K562 (cell line): ENCODE measurements around the gene ARMCX2. TPM values are rescaled to one million over a fixed set of nuclear protein-coding genes. Genes with fewer than 3 reads are reported as not detected.

Experiments used
- polyA plus RNA-seq, 8 experiments: library from polyadenylated mRNA; depleted of rRNA in 4 of 8; stranded (reverse) in 5 of 8; unstranded in 3 of 8; fragments of >200 nt; fragmentation: Nextera tagmentation in 2 of 8; fragmentation: Illumina TruSeq in 1 of 8; extraction: Ambion mirVana in 2 of 8; extraction: Trizol in 1 of 8; gene quantifications; 2 replicates each; pipeline versions ENCODE4 v1.2.1 to v1.2.3, GENCODE V29; 2011 to 2014; ENCODE audit warnings: inconsistent platforms in 1 of 8, missing spikeins in 1 of 8
- small RNA-seq: library from RNA; depleted of rRNA; stranded (forward); fragments of <200 nt; gene quantifications from one replicate; pipeline ENCODE3, GENCODE V24; 2014
- total RNA-seq, 7 experiments: library from RNA; depleted of rRNA in 6 of 7; stranded (reverse); fragments of >200 nt in 6 of 7; fragmentation: Illumina TruSeq in 2 of 7; extraction: Trizol in 2 of 7; gene quantifications; 2 replicates each; pipeline versions ENCODE4 v1.2.1 to v1.2.3, GENCODE V29; 2011 to 2021; ENCODE audit warnings: low replicate concordance in 1 of 7
- TF ChIP-seq, protein P1 (sequence below): sonication (generic); formaldehyde crosslinking; IDR thresholded peaks from 2 replicates; pipeline ENCODE4 v1.8.0; 2022; ENCODE audit warnings: missing genetic modification reagents, mild to moderate bottlenecking, borderline replicate concordance

ARMCX2 gene
- total and polyA plus RNA-seq, 9 of the 15 experiments (the other 6 are each of a cell fraction or from before 2014, with no cell fraction given) = 0.03 to 0.16 TPM; not detected in 7

DNA sequence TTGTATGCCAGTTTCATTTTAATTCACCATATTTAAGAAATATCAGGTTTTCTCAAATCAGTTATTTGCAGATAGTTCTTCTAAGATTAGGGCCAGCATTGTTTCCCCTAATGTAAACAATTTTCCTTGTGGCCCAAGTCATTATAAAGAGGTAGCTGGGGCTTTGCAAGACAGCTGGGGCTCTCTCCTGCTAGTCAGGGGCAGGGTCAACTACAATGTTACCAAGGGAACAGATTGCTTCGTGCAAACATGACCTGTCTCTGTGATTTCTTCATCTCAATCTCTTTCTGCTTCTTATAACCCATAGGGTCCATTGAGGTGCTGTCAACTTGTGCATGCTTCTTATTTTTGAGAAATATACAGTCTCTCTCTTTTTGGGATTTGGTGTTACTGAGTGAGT is 53.9 kb downstream of the ARMCX2 start (continued):
- TF ChIP-seq, protein P1, sequence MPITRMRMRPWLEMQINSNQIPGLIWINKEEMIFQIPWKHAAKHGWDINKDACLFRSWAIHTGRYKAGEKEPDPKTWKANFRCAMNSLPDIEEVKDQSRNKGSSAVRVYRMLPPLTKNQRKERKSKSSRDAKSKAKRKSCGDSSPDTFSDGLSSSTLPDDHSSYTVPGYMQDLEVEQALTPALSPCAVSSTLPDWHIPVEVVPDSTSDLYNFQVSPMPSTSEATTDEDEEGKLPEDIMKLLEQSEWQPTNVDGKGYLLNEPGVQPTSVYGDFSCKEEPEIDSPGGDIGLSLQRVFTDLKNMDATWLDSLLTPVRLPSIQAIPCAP (CRISPR knock-in tag) = no peak

Small RNA genes within 50 kb of the gene (small RNA-seq; reads per million reads assigned to genes)
- gene RNU6-30P = not detected
- gene RNU6-587P = not detected

Other genes with a start within 250 kb of the ARMCX2 start
- 0.04 TPM in 1 of 2 replicates, not detected in the other for gene ARMCX4, start 174.4 kb downstream of the ARMCX2 start, total RNA-seq (2014; rRNA removed)
- not detected in 2 replicates for gene ARMCX4, start 174.4 kb downstream of the ARMCX2 start, total RNA-seq (2014; rRNA removed; fragmentation: Illumina TruSeq; extraction: Trizol)
- not detected in 2 replicates for gene ARMCX4, start 174.4 kb downstream of the ARMCX2 start, total RNA-seq (2015; rRNA removed; fragmentation: Illumina TruSeq; extraction: Trizol)
- gene ARMCX4, start 174.4 kb downstream of the ARMCX2 start, total RNA-seq (2021) = 0.04 and 0.11 TPM in 2 replicates
- not detected in 2 replicates for gene ARMCX4, start 174.4 kb downstream of the ARMCX2 start, polyA plus RNA-seq (2011; rRNA removed)
- not detected in 2 replicates for gene ARMCX4, start 174.4 kb downstream of the ARMCX2 start, polyA plus RNA-seq (2014; fragmentation: Illumina TruSeq; extraction: Trizol)
- gene ARMCX4, start 174.4 kb downstream of the ARMCX2 start, polyA plus RNA-seq (2014; fragmentation: Nextera tagmentation; extraction: Ambion mirVana) = not detected
- 0.05 TPM in 1 of 2 replicates, not detected in the other for gene ARMCX4, start 174.4 kb downstream of the ARMCX2 start, polyA plus RNA-seq (2014; rRNA removed)
- 0.64 and 0.69 TPM in 2 replicates for gene ARMCX1, start 109.3 kb downstream of the ARMCX2 start, total RNA-seq (2014; rRNA removed)
- 0.38 and 0.58 TPM in 2 replicates for gene ARMCX1, start 109.3 kb downstream of the ARMCX2 start, total RNA-seq (2014; rRNA removed; fragmentation: Illumina TruSeq; extraction: Trizol)
- 0.51 and 0.53 TPM in 2 replicates for gene ARMCX1, start 109.3 kb downstream of the ARMCX2 start, total RNA-seq (2015; rRNA removed; fragmentation: Illumina TruSeq; extraction: Trizol)
- gene ARMCX1, start 109.3 kb downstream of the ARMCX2 start, total RNA-seq (2021) = 0.38 and 0.44 TPM in 2 replicates
- gene ARMCX1, start 109.3 kb downstream of the ARMCX2 start, polyA plus RNA-seq (2011; rRNA removed) = 0.10 and 0.32 TPM in 2 replicates
- 0.54 and 0.62 TPM in 2 replicates for gene ARMCX1, start 109.3 kb downstream of the ARMCX2 start, polyA plus RNA-seq (2014; fragmentation: Illumina TruSeq; extraction: Trizol)
- gene ARMCX1, start 109.3 kb downstream of the ARMCX2 start, polyA plus RNA-seq (2014; fragmentation: Nextera tagmentation; extraction: Ambion mirVana) = under 1 TPM; 0.13 to 0.17 TPM
- 0.53 and 0.70 TPM in 2 replicates for gene ARMCX1, start 109.3 kb downstream of the ARMCX2 start, polyA plus RNA-seq (2014; rRNA removed)
- gene ARMCX6, start 41.9 kb downstream of the ARMCX2 start, total RNA-seq (2014; rRNA removed) = 15.4 and 20.9 TPM in 2 replicates
- gene ARMCX6, start 41.9 kb downstream of the ARMCX2 start, total RNA-seq (2014; rRNA removed; fragmentation: Illumina TruSeq; extraction: Trizol) = 18.7 and 22.8 TPM in 2 replicates
- 17.6 and 22.1 TPM in 2 replicates for gene ARMCX6, start 41.9 kb downstream of the ARMCX2 start, total RNA-seq (2015; rRNA removed; fragmentation: Illumina TruSeq; extraction: Trizol)
- 23.3 and 24.1 TPM in 2 replicates for gene ARMCX6, start 41.9 kb downstream of the ARMCX2 start, total RNA-seq (2021)
- 29.2 and 32.9 TPM in 2 replicates for gene ARMCX6, start 41.9 kb downstream of the ARMCX2 start, polyA plus RNA-seq (2011; rRNA removed)
- 36.3 and 38.0 TPM in 2 replicates for gene ARMCX6, start 41.9 kb downstream of the ARMCX2 start, polyA plus RNA-seq (2014; fragmentation: Illumina TruSeq; extraction: Trizol)
- gene ARMCX6, start 41.9 kb downstream of the ARMCX2 start, polyA plus RNA-seq (2014; fragmentation: Nextera tagmentation; extraction: Ambion mirVana) = 10 to 100 TPM; 39.6 to 41.2 TPM
- gene ARMCX6, start 41.9 kb downstream of the ARMCX2 start, polyA plus RNA-seq (2014; rRNA removed) = 24.6 and 34.3 TPM in 2 replicates
- gene ARMCX3, start 36.7 kb downstream of the ARMCX2 start, total RNA-seq (2014; rRNA removed) = 9.7 and 11.8 TPM in 2 replicates
- 14.7 and 16.3 TPM in 2 replicates for gene ARMCX3, start 36.7 kb downstream of the ARMCX2 start, total RNA-seq (2014; rRNA removed; fragmentation: Illumina TruSeq; extraction: Trizol)
- 13.4 and 14.4 TPM in 2 replicates for gene ARMCX3, start 36.7 kb downstream of the ARMCX2 start, total RNA-seq (2015; rRNA removed; fragmentation: Illumina TruSeq; extraction: Trizol)
- 12.0 and 14.0 TPM in 2 replicates for gene ARMCX3, start 36.7 kb downstream of the ARMCX2 start, total RNA-seq (2021)
- gene ARMCX3, start 36.7 kb downstream of the ARMCX2 start, polyA plus RNA-seq (2011; rRNA removed) = 19.4 and 23.6 TPM in 2 replicates
- 17.2 and 18.1 TPM in 2 replicates for gene ARMCX3, start 36.7 kb downstream of the ARMCX2 start, polyA plus RNA-seq (2014; fragmentation: Illumina TruSeq; extraction: Trizol)
- gene ARMCX3, start 36.7 kb downstream of the ARMCX2 start, polyA plus RNA-seq (2014; fragmentation: Nextera tagmentation; extraction: Ambion mirVana) = 1 to 10 TPM; 3.1 to 4.1 TPM
- 15.9 and 16.7 TPM in 2 replicates for gene ARMCX3, start 36.7 kb downstream of the ARMCX2 start, polyA plus RNA-seq (2014; rRNA removed)